PC-9 (cell line): ENCODE results near the gene APH1A. TPM values are rescaled to one million over a fixed set of nuclear protein-coding genes. Genes with fewer than 3 reads are reported as not detected.
A peak's percentile ranks its signal among the peaks of the same experiment; 100 is the strongest.

Source experiments
- BruUV-seq: library from RNA; stranded (reverse); fragments of 400-500 nt; replicated peaks from 2 replicates; lab custom pipeline; 2021; lab: Mats Ljungman, UMichigan
- CTCF ChIA-PET: fragments of 300-600 bp; sonication (Branson Sonifier 250); formaldehyde crosslinking; loops from one replicate; lab custom pipeline; 2022; ENCODE audit warnings: antibody characterized with exemption; lab: Charles Lee
- POLR2A ChIA-PET: fragments of 300-600 bp; sonication (Branson Sonifier 250); formaldehyde crosslinking; loops from one replicate; lab custom pipeline; 2022; ENCODE audit warnings: antibody characterized with exemption; ENCODE audit not compliant: unreplicated experiment; lab: Charles Lee
- DNase-seq, 2 experiments: peaks; one replicate each; pipeline versions ENCODE4 v3.0.0 to v3.0.0-alpha.2; 2015 to 2022; ENCODE audit warnings: mixed read lengths in 1 of 2
- H2AFZ ChIP-seq: fragments of 200-600 bp; sonication (generic); 2 replicates; pipeline ENCODE4 v1.8.1; 2017; ENCODE audit warnings: antibody characterized with exemption
- H3F3A ChIP-seq: fragments of 200-600 bp; sonication (generic); 2 replicates; pipeline ENCODE4 v1.8.1; 2017; ENCODE audit warnings: antibody characterized with exemption, mild to moderate bottlenecking, low read depth; ENCODE audit not compliant: insufficient read depth
- H3K27ac ChIP-seq: fragments of 200-600 bp; sonication (generic); 2 replicates; pipeline ENCODE4 v1.6.1; 2016; ENCODE audit warnings: mixed run types
- H3K27me3 ChIP-seq: fragments of 200-600 bp; sonication (generic); 2 replicates; pipeline ENCODE4 v1.6.1; 2016; ENCODE audit warnings: low read depth, mixed run types; ENCODE audit not compliant: insufficient read depth
- H3K36me3 ChIP-seq: fragments of 200-600 bp; sonication (generic); 2 replicates; pipeline ENCODE4 v1.6.1; 2016; ENCODE audit warnings: low read depth, mixed run types
- H3K4me1 ChIP-seq: fragments of 200-600 bp; sonication (generic); replicated peaks from 2 replicates; pipeline ENCODE4 v1.6.1; 2016; ENCODE audit warnings: mixed run types; ENCODE audit not compliant: insufficient read depth
- H3K4me2 ChIP-seq: fragments of 200-600 bp; sonication (generic); 2 replicates; pipeline ENCODE4 v1.6.1; 2017; ENCODE audit warnings: mixed run types
- H3K4me3 ChIP-seq: fragments of 200-600 bp; sonication (generic); 2 replicates; pipeline ENCODE4 v1.6.1; 2016; ENCODE audit warnings: mixed run types
- H3K79me2 ChIP-seq: fragments of 200-600 bp; sonication (generic); 2 replicates; pipeline ENCODE4 v1.6.1; 2017; ENCODE audit warnings: low read depth, mixed run types
- H3K9me2 ChIP-seq: fragments of 200-600 bp; sonication (generic); 2 replicates; pipeline ENCODE4 v1.8.1; 2017; ENCODE audit warnings: mild to moderate bottlenecking; ENCODE audit not compliant: insufficient read depth
- H3K9me3 ChIP-seq: fragments of 200-600 bp; sonication (generic); 2 replicates; pipeline ENCODE4 v1.8.1; 2016; ENCODE audit warnings: low read depth; ENCODE audit not compliant: insufficient read depth
- H4K20me1 ChIP-seq: fragments of 200-600 bp; sonication (generic); 2 replicates; pipeline ENCODE4 v1.8.1; 2017; ENCODE audit not compliant: insufficient read depth
- CTCF ChIP-seq: fragments of 200-600 bp; sonication (generic); conservative IDR thresholded peaks from 2 replicates; pipeline ENCODE4 v1.6.1; 2017; ENCODE audit warnings: mixed run types, antibody characterized with exemption, mild to moderate bottlenecking, moderate library complexity
- EZH2 ChIP-seq: fragments of 200-600 bp; sonication (generic); IDR thresholded peaks from 2 replicates; pipeline ENCODE4 v1.8.0; 2017; ENCODE audit warnings: antibody characterized with exemption, low read depth
- intact Hi-C: fragments of 100-400 bp; cut with micrococcal nuclease; formaldehyde crosslinking; loops from one replicate; pipeline ENCODE4 v1.10.0; 2022; ENCODE audit not compliant: unreplicated experiment
- total RNA-seq: library from RNA; stranded (reverse); gene quantifications from 2 replicates; pipeline ENCODE4 v1.2.3, GENCODE V29; 2021

Gene APH1A
- total RNA-seq, 1 experiment from 2014 or later = 173 TPM

- Histone ChIP-seq H3K9me3 (no peaks in the 10 kb centered on the region), H3K27me3 (no peaks in the 10 kb centered on the region), H3F3A (peaks cover 6% of the 10 kb centered on the region), H3K27ac (peak overlapping the region; percentile 51), H3K4me3 (peak overlapping the region; percentile 52), H3K79me2 (no peaks in the 10 kb centered on the region), H4K20me1 (0 out of 2 replicates have a peak, but pooled peaks cover 3% of the 10 kb centered on the region), H3K4me2 (peak overlapping the region; percentile 78), H3K36me3 (no peaks in the 10 kb centered on the region), H3K9me2 (no peaks in the 10 kb centered on the region), H3K4me1 (peaks cover 14% of the 10 kb centered on the region; the same call in 1 of the 2 replicates), H2AFZ (peak overlapping the region; percentile 92)
- intact Hi-C loops = loop anchor here (1.0 to 10.0 kb wide), 2 partner anchors 25 to 344 kb away; partner anchors contain the start of gene ENSA
- no peak for TF ChIP-seq EZH2
- peak; percentile 84 for TF ChIP-seq CTCF
- peak; percentile 48 to 62 for DNase-seq
- no TSS peak for BruUV-seq
- POLR2A ChIA-PET = interaction anchor here (0.6 to 0.7 kb wide), 2 partner anchors 21 to 304 kb away, joined by 5 to 11 read pairs; no protein-coding TSS in a partner anchor
- CTCF ChIA-PET = interaction anchor here (0.8 to 2.7 kb wide), 3 partner anchors 18 to 25 kb away, joined by 3 to 23 read pairs (median 3); no protein-coding TSS in a partner anchor
Measured at GRCh38 chr1:150281221-150281757, 12.5 kb upstream of the APH1A start.

- H3K9me2 ChIP-seq = no peaks in the 10 kb centered on the region
- H3K79me2 ChIP-seq = no peaks in the 10 kb centered on the region
- no peak overlapping the region for H3K4me2 ChIP-seq
- H3K36me3 ChIP-seq = no peaks in the 10 kb centered on the region
- no peak overlapping the region for H3K4me3 ChIP-seq
- no peak overlapping the region for H2AFZ ChIP-seq
- H3F3A ChIP-seq = peaks cover 6% of the 10 kb centered on the region
- CTCF ChIA-PET = interaction anchor here (0.6 to 2.7 kb wide), 2 partner anchors 24 to 29 kb away, joined by 3 to 23 read pairs; no protein-coding TSS in a partner anchor
- no TSS peak for BruUV-seq
- no peak for DNase-seq
- POLR2A ChIA-PET = no interaction called here
- no peak for TF ChIP-seq CTCF
- TF ChIP-seq EZH2 = no peak
- H3K27ac ChIP-seq = no peak overlapping the region
- intact Hi-C loops = loop anchor here (10.0 kb wide), 1 partner anchor 345 kb away; the partner anchor contains the start of gene ENSA
- H4K20me1 ChIP-seq = 0 out of 2 replicates have a peak, but pooled peaks cover 3% of the 10 kb centered on the region
- H3K4me1 ChIP-seq = peaks cover 14% of the 10 kb centered on the region; the same call in 1 of the 2 replicates
- H3K9me3 ChIP-seq = no peaks in the 10 kb centered on the region
- no peaks in the 10 kb centered on the region for H3K27me3 ChIP-seq
Measured at GRCh38 chr1:150280138-150280707, 11.4 kb upstream of the APH1A start.

GRCh38 chr1:150273311-150273710, 4.5 kb upstream of the APH1A start:
- H3K36me3 ChIP-seq = no peaks in the 10 kb centered on the region
- H3K4me1 ChIP-seq = peaks cover 6% of the 10 kb centered on the region; the same call in 1 of the 2 replicates
- no TSS peak for BruUV-seq
- H3K4me3 ChIP-seq = no peak overlapping the region
- no peaks in the 10 kb centered on the region for H3K27me3 ChIP-seq
- no peak overlapping the region for H3K27ac ChIP-seq
- POLR2A ChIA-PET = no interaction called here
- no peaks in the 10 kb centered on the region for H3K9me3 ChIP-seq
- no peak overlapping the region for H2AFZ ChIP-seq
- DNase-seq = no peak
- CTCF ChIA-PET = no interaction called here
- intact Hi-C loops = no loop called here
- H3K4me2 ChIP-seq = no peak overlapping the region
- H4K20me1 ChIP-seq = no peaks in the 10 kb centered on the region
- no peak for TF ChIP-seq CTCF
- TF ChIP-seq EZH2 = no peak
- peaks cover 5% of the 10 kb centered on the region for H3K79me2 ChIP-seq
- H3F3A ChIP-seq = no peaks in the 10 kb centered on the region; the same call in 1 of the 2 replicates
- no peaks in the 10 kb centered on the region for H3K9me2 ChIP-seq
